Endothelial cell (in vitro differentiated cells): Measurements from ENCODE around the gene TVP23C. TPM values are rescaled to one million over a fixed set of nuclear protein-coding genes. Genes with fewer than 3 reads are reported as not detected.
"Not testable (repeated sequence)": the region's sequence is repeated elsewhere in the genome, so short reads cannot be mapped to it uniquely, and the experiment has no call there.

Source experiments
- DNase-seq: peaks from one replicate; pipeline ENCODE4 v3.0.0; 2021; ENCODE audit warnings: low spot score
- H3K27ac Mint-ChIP-seq: one replicate; pipeline ENCODE4 v1.8.0; 2021; ENCODE audit warnings: mixed read lengths, inconsistent platforms; ENCODE audit not compliant: unreplicated experiment
- H3K27me3 Mint-ChIP-seq: one replicate; pipeline ENCODE4 v1.8.0; 2021; ENCODE audit warnings: mild to moderate bottlenecking, moderate library complexity, mixed read lengths, inconsistent platforms; ENCODE audit not compliant: unreplicated experiment
- H3K36me3 Mint-ChIP-seq: one replicate; pipeline ENCODE4 v1.8.0; 2021; ENCODE audit warnings: mild to moderate bottlenecking, low read depth, mixed read lengths, inconsistent platforms; ENCODE audit not compliant: unreplicated experiment
- H3K4me1 Mint-ChIP-seq: one replicate; pipeline ENCODE4 v1.8.0; 2021; ENCODE audit warnings: mild to moderate bottlenecking, mixed read lengths, inconsistent platforms; ENCODE audit not compliant: unreplicated experiment
- H3K4me3 Mint-ChIP-seq: one replicate; pipeline ENCODE4 v1.8.0; 2021; ENCODE audit warnings: mild to moderate bottlenecking, mixed read lengths, inconsistent platforms; ENCODE audit not compliant: unreplicated experiment
- H3K9me3 Mint-ChIP-seq: one replicate; pipeline ENCODE4 v1.8.0; 2021; ENCODE audit warnings: mixed read lengths, inconsistent platforms; ENCODE audit not compliant: unreplicated experiment
- total RNA-seq: library from RNA; stranded (reverse); fragmentation: NEBNext Ultra II Directional; extraction: Animal tissue kit (Norgen Biotek cat#: 25700); gene quantifications from one replicate; pipeline ENCODE4 v1.2.1, GENCODE V29; 2021; ENCODE audit not compliant: unreplicated experiment

The TVP23C gene
- total RNA-seq, 1 donor from 2014 or later, result 23.1 TPM

GRCh38 chr17:15562613-15563374 lies 489 bp downstream of the TVP23C start:
- not testable (repeated sequence) for H3K27ac Mint-ChIP-seq, H3K27me3 Mint-ChIP-seq, H3K9me3 Mint-ChIP-seq, DNase-seq
- H3K4me1 Mint-ChIP-seq, result peaks cover 10% of the 10 kb centered on the region
- H3K4me3 Mint-ChIP-seq, result peak overlapping the region; percentile 98
- peaks cover 15% of the 10 kb centered on the region for H3K36me3 Mint-ChIP-seq

- Mint-ChIP-seq H3K4me1 (peaks cover 10% of the 10 kb centered on the region), H3K36me3 (peaks cover 15% of the 10 kb centered on the region)
- H3K9me3 Mint-ChIP-seq, DNase-seq, H3K4me3 Mint-ChIP-seq, H3K27ac Mint-ChIP-seq, H3K27me3 Mint-ChIP-seq: not testable (repeated sequence)
These were observed 1.8 kb downstream of the TVP23C start for GRCh38 chr17:15561439-15561838.

- H3K27me3 Mint-ChIP-seq, H3K4me3 Mint-ChIP-seq, H3K9me3 Mint-ChIP-seq, DNase-seq: not testable (repeated sequence)
- H3K36me3 Mint-ChIP-seq, result peaks cover 15% of the 10 kb centered on the region
- H3K27ac Mint-ChIP-seq, result peak overlapping the region; percentile 28
- H3K4me1 Mint-ChIP-seq, result peaks cover 10% of the 10 kb centered on the region
These were observed 4.7 kb downstream of the TVP23C start for GRCh38 chr17:15558403-15559105.

- peaks cover 10% of the 10 kb centered on the region for H3K4me1 Mint-ChIP-seq
- not testable (repeated sequence) for H3K27me3 Mint-ChIP-seq, H3K4me3 Mint-ChIP-seq, DNase-seq, H3K9me3 Mint-ChIP-seq, H3K27ac Mint-ChIP-seq
- H3K36me3 Mint-ChIP-seq, result peaks cover 15% of the 10 kb centered on the region
These were observed 5.9 kb downstream of the TVP23C start for GRCh38 chr17:15557334-15557832.

GRCh38 chr17:15552932-15553331 lies 10.4 kb downstream of the TVP23C start:
- H3K27me3 Mint-ChIP-seq, DNase-seq, H3K4me3 Mint-ChIP-seq, H3K9me3 Mint-ChIP-seq, H3K27ac Mint-ChIP-seq, H3K36me3 Mint-ChIP-seq, H3K4me1 Mint-ChIP-seq: not testable (repeated sequence)

- H3K36me3 Mint-ChIP-seq, H3K27me3 Mint-ChIP-seq, DNase-seq, H3K4me3 Mint-ChIP-seq, H3K4me1 Mint-ChIP-seq, H3K27ac Mint-ChIP-seq, H3K9me3 Mint-ChIP-seq: not testable (repeated sequence)
These were observed 13.7 kb downstream of the TVP23C start for GRCh38 chr17:15549552-15549951.

GRCh38 chr17:15546604-15547003 lies 16.7 kb downstream of the TVP23C start:
- H3K27me3 Mint-ChIP-seq, H3K4me3 Mint-ChIP-seq, H3K9me3 Mint-ChIP-seq, H3K4me1 Mint-ChIP-seq, H3K27ac Mint-ChIP-seq, DNase-seq: not testable (repeated sequence)
- peaks cover 15% of the 10 kb centered on the region for H3K36me3 Mint-ChIP-seq

GRCh38 chr17:15540371-15541219 lies 22.7 kb downstream of the TVP23C start:
- not testable (repeated sequence) for H3K27me3 Mint-ChIP-seq, H3K4me1 Mint-ChIP-seq, H3K27ac Mint-ChIP-seq, DNase-seq, H3K9me3 Mint-ChIP-seq
- peak overlapping the region; percentile 29 for H3K4me3 Mint-ChIP-seq
- H3K36me3 Mint-ChIP-seq, result peaks cover 19% of the 10 kb centered on the region

GRCh38 chr17:15533122-15533521 lies 30.2 kb downstream of the TVP23C start:
- H3K36me3 Mint-ChIP-seq, DNase-seq, H3K4me3 Mint-ChIP-seq, H3K9me3 Mint-ChIP-seq, H3K27ac Mint-ChIP-seq, H3K27me3 Mint-ChIP-seq, H3K4me1 Mint-ChIP-seq: not testable (repeated sequence)
